H9 (cell line): ENCODE measurements around the gene SH3TC2. TPM values are rescaled to one million over a fixed set of nuclear protein-coding genes. Genes with fewer than 3 reads are reported as not detected.

Experiments
- DNase-seq: peaks from one replicate; pipeline ENCODE4 v3.0.0-alpha.2; 2017
- H2AFZ ChIP-seq: one replicate; pipeline ENCODE4 v1.6.1; 2013; ENCODE audit warnings: mild to moderate bottlenecking, low read length, control low read depth, moderate library complexity
- H2AK5ac ChIP-seq: 2 replicates; pipeline ENCODE4 v1.6.1; 2013; ENCODE audit warnings: low read length, control low read depth, mixed read lengths; ENCODE audit not compliant: insufficient read length
- H2BK120ac ChIP-seq: one replicate; pipeline ENCODE4 v1.6.1; 2013; ENCODE audit warnings: low read depth, mild to moderate bottlenecking, low read length, control low read depth, inconsistent platforms; ENCODE audit not compliant: poor library complexity, severe bottlenecking
- H2BK12ac ChIP-seq: 2 replicates; pipeline ENCODE4 v1.6.1; 2013; ENCODE audit warnings: low read length, control low read depth, mixed read lengths, low read depth; ENCODE audit not compliant: insufficient read length
- H2BK15ac ChIP-seq: 2 replicates; pipeline ENCODE4 v1.6.1; 2013; ENCODE audit warnings: low read depth, low read length, control low read depth
- H2BK20ac ChIP-seq: one replicate; pipeline ENCODE4 v1.6.1; 2013; ENCODE audit warnings: low read depth, mild to moderate bottlenecking, low read length, control low read depth, inconsistent platforms; ENCODE audit not compliant: poor library complexity, severe bottlenecking
- H2BK5ac ChIP-seq: 2 replicates; pipeline ENCODE4 v1.6.1; 2013; ENCODE audit warnings: low read length, control low read depth, mixed read lengths; ENCODE audit not compliant: insufficient read length
- H3K14ac ChIP-seq: 2 replicates; pipeline ENCODE4 v1.6.1; 2013; ENCODE audit warnings: low read length, control low read depth; ENCODE audit not compliant: insufficient read depth
- H3K18ac ChIP-seq: 2 replicates; pipeline ENCODE4 v1.6.1; 2013; ENCODE audit warnings: low read depth, mild to moderate bottlenecking, mixed read lengths, low read length, control low read depth; ENCODE audit not compliant: insufficient read length
- H3K23ac ChIP-seq: 2 replicates; pipeline ENCODE4 v1.6.1; 2013; ENCODE audit warnings: low read length, control low read depth, mixed read lengths, low read depth; ENCODE audit not compliant: insufficient read length
- H3K23me2 ChIP-seq: 2 replicates; pipeline ENCODE4 v1.6.1; 2013; ENCODE audit warnings: low read depth, mild to moderate bottlenecking, mixed read lengths, low read length, control low read depth; ENCODE audit not compliant: insufficient read length, poor library complexity, severe bottlenecking
- H3K27ac ChIP-seq: 2 replicates; pipeline ENCODE4 v1.5.1; 2013; ENCODE audit warnings: low read length, control low read depth, mixed read lengths, low read depth; ENCODE audit not compliant: insufficient read length
- H3K27me3 ChIP-seq: 2 replicates; pipeline ENCODE4 v1.6.1; 2013; ENCODE audit warnings: low read length, control low read depth, inconsistent platforms; ENCODE audit not compliant: insufficient read depth
- H3K4ac ChIP-seq: 2 replicates; pipeline ENCODE4 v1.6.1; 2013; ENCODE audit warnings: low read depth, mild to moderate bottlenecking, control low read depth, inconsistent platforms, low read length, moderate library complexity
- H3K4me1 ChIP-seq: 2 replicates; pipeline ENCODE4 v1.6.1; 2013; ENCODE audit warnings: low read length, control low read depth, inconsistent platforms; ENCODE audit not compliant: insufficient read depth
- H3K4me2 ChIP-seq: 2 replicates; pipeline ENCODE4 v1.6.1; 2013; ENCODE audit warnings: low read length, control low read depth, mixed read lengths; ENCODE audit not compliant: insufficient read length, insufficient read depth
- H3K56ac ChIP-seq: 2 replicates; pipeline ENCODE4 v1.6.1; 2013; ENCODE audit warnings: low read depth, mild to moderate bottlenecking, mixed read lengths, low read length, control low read depth; ENCODE audit not compliant: insufficient read length
- H3K79me1 ChIP-seq: 2 replicates; pipeline ENCODE4 v1.6.1; 2013; ENCODE audit warnings: low read depth, mild to moderate bottlenecking, moderate library complexity, low read length, control low read depth, inconsistent platforms; ENCODE audit not compliant: insufficient read depth, poor library complexity, severe bottlenecking
- H3K79me2 ChIP-seq: 2 replicates; pipeline ENCODE4 v1.6.1; 2013; ENCODE audit warnings: low read length, control low read depth, inconsistent platforms; ENCODE audit not compliant: insufficient read depth
- H3K9ac ChIP-seq: 2 replicates; pipeline ENCODE4 v1.6.1; 2013; ENCODE audit warnings: low read length, control low read depth, mixed read lengths; ENCODE audit not compliant: insufficient read length; ENCODE audit errors: extremely low read depth
- H3K9me3 ChIP-seq: one replicate; pipeline ENCODE4 v1.6.1; 2013; ENCODE audit warnings: low read depth, low read length, inconsistent platforms; ENCODE audit not compliant: control insufficient read depth
- H3T11ph ChIP-seq: one replicate; pipeline ENCODE4 v1.6.1; 2013; ENCODE audit warnings: mild to moderate bottlenecking, low read length, control low read depth, inconsistent platforms
- H4K20me1 ChIP-seq: one replicate; pipeline ENCODE4 v1.6.1; 2013; ENCODE audit not compliant: control insufficient read depth, insufficient read length, insufficient read depth
- H4K5ac ChIP-seq: 2 replicates; pipeline ENCODE4 v1.6.1; 2013; ENCODE audit warnings: low read depth, mild to moderate bottlenecking, mixed read lengths, low read length, control low read depth; ENCODE audit not compliant: insufficient read length
- H4K8ac ChIP-seq: replicated peaks from 2 replicates; pipeline ENCODE4 v1.6.1; 2013; ENCODE audit warnings: low read length, control low read depth, mixed read lengths, low read depth; ENCODE audit not compliant: insufficient read length
- H4K91ac ChIP-seq: 2 replicates; pipeline ENCODE4 v1.6.1; 2013; ENCODE audit warnings: low read depth, mild to moderate bottlenecking, moderate library complexity, mixed read lengths, low read length, control low read depth; ENCODE audit not compliant: insufficient read length
- H3K27ac Mint-ChIP-seq, 3 experiments: 2 replicates in 2 of 3; 3 replicates in 1 of 3; pipeline ENCODE4 v1.8.0; 2020 to 2021; ENCODE audit warnings: mixed read lengths in 3 of 3, mild to moderate bottlenecking in 1 of 3, moderate library complexity in 1 of 3
- H3K27me3 Mint-ChIP-seq: 2 replicates; pipeline ENCODE4 v1.8.0; 2021; ENCODE audit warnings: low read depth, mild to moderate bottlenecking, moderate library complexity, mixed read lengths
- H3K36me3 Mint-ChIP-seq, 3 experiments: 2 replicates in 2 of 3; 3 replicates in 1 of 3; pipeline ENCODE4 v1.8.0; 2020 to 2021; ENCODE audit warnings: low read depth in 3 of 3, mixed read lengths in 3 of 3; ENCODE audit not compliant: insufficient read depth in 1 of 3
- H3K4me1 Mint-ChIP-seq, 2 experiments: 2 replicates each; pipeline ENCODE4 v1.8.0; 2020; ENCODE audit warnings: mixed read lengths in 2 of 2
- H3K4me3 Mint-ChIP-seq, 2 experiments: 2 replicates in 1 of 2; 3 replicates in 1 of 2; pipeline ENCODE4 v1.8.0; 2020 to 2021; ENCODE audit warnings: mild to moderate bottlenecking in 2 of 2, mixed read lengths in 2 of 2, moderate library complexity in 1 of 2
- H3K9me3 Mint-ChIP-seq, 2 experiments: 2 replicates in 1 of 2; 3 replicates in 1 of 2; pipeline ENCODE4 v1.8.0; 2020; ENCODE audit warnings: mild to moderate bottlenecking in 2 of 2, mixed read lengths in 2 of 2, moderate library complexity in 1 of 2
- total RNA-seq: library from RNA; stranded (reverse); gene quantifications from 2 replicates; pipeline ENCODE4 v1.2.1, GENCODE V29; 2021
- TF ChIP-seq, protein P1 (sequence below): fragments of 200-600 bp; sonication (generic); conservative IDR thresholded peaks from 3 replicates; pipeline ENCODE4 v1.8.0; 2021; ENCODE audit warnings: antibody characterized with exemption, mild to moderate bottlenecking

SH3TC2 gene
- total RNA-seq, 1 experiment from 2014 or later, result not detected

DNA sequence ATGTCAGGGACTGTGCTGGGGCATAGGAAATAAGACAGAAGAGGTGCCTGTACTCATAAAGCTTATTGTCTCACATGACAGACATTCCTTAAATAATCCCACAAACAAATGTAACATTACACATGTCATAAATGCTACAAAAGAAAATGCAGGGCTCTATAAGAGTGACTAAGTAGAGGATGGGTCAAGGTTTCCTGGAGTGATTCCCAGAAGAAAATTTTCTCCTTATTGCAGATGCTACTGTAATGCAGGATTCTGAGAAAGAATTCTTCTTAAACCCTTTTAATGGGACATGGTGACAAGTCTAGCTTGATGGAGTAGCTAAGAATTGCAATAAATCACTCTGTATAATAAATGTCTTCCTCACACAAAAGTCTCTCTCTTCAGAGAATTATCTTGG, 55.7 kb downstream of the SH3TC2 start:
- H3T11ph ChIP-seq, result no peak overlapping the region
- Mint-ChIP-seq H3K27ac (no peak overlapping the region), H3K4me3 (no peak overlapping the region), H3K9me3 (no peaks in the 10 kb centered on the region), H3K27me3 (no peaks in the 10 kb centered on the region), H3K4me1 (peaks cover 3% of the 10 kb centered on the region in 2 experiments; a peak in 3 of 4 replicates), H3K36me3 (no peaks in the 10 kb centered on the region)
- H2BK12ac ChIP-seq, result no peak overlapping the region
- no peak overlapping the region for H2AFZ ChIP-seq
- no peak for DNase-seq
- H3K23ac ChIP-seq, result no peak overlapping the region
- no peak overlapping the region for H3K27ac ChIP-seq
- no peak overlapping the region for H3K4me2 ChIP-seq
- no peak overlapping the region for H2BK120ac ChIP-seq
- 0 out of 2 replicates have a peak, but pooled peaks cover 2% of the 10 kb centered on the region for H3K4me1 ChIP-seq
- H3K18ac ChIP-seq, result no peak overlapping the region
- H3K14ac ChIP-seq, result no peak overlapping the region
- H2BK20ac ChIP-seq, result no peak overlapping the region
- no peak overlapping the region for H3K9ac ChIP-seq
- TF ChIP-seq, protein P1, sequence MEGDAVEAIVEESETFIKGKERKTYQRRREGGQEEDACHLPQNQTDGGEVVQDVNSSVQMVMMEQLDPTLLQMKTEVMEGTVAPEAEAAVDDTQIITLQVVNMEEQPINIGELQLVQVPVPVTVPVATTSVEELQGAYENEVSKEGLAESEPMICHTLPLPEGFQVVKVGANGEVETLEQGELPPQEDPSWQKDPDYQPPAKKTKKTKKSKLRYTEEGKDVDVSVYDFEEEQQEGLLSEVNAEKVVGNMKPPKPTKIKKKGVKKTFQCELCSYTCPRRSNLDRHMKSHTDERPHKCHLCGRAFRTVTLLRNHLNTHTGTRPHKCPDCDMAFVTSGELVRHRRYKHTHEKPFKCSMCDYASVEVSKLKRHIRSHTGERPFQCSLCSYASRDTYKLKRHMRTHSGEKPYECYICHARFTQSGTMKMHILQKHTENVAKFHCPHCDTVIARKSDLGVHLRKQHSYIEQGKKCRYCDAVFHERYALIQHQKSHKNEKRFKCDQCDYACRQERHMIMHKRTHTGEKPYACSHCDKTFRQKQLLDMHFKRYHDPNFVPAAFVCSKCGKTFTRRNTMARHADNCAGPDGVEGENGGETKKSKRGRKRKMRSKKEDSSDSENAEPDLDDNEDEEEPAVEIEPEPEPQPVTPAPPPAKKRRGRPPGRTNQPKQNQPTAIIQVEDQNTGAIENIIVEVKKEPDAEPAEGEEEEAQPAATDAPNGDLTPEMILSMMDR, result no peak
- H4K20me1 ChIP-seq, result no peaks in the 10 kb centered on the region
- H2AK5ac ChIP-seq, result no peak overlapping the region
- H3K79me1 ChIP-seq, result no peaks in the 10 kb centered on the region
- no peak overlapping the region for H3K56ac ChIP-seq
- no peak overlapping the region for H2BK5ac ChIP-seq
- no peak overlapping the region for H4K8ac ChIP-seq
- no peaks in the 10 kb centered on the region for H3K79me2 ChIP-seq
- no peaks in the 10 kb centered on the region for H3K23me2 ChIP-seq
- H3K9me3 ChIP-seq, result no peaks in the 10 kb centered on the region
- H4K91ac ChIP-seq, result no peak overlapping the region
- no peak overlapping the region for H3K4ac ChIP-seq
- H4K5ac ChIP-seq, result no peak overlapping the region
- H3K27me3 ChIP-seq, result no peaks in the 10 kb centered on the region; the same call in 1 of the 2 replicates
- no peak overlapping the region for H2BK15ac ChIP-seq
